AG04449 (cell line): Measurements from ENCODE around the gene LRRC15.

Source experiments
- CTCF ChIA-PET: fragments of 350-600 bp; formaldehyde crosslinking; extraction: SDS; loops from one replicate; lab custom pipeline; 2021; ENCODE audit warnings: antibody characterized with exemption; lab: Yijun Ruan, JAX
- POLR2A ChIA-PET: fragments of 400-600, 350-600 bp; formaldehyde crosslinking; extraction: SDS; loops from one replicate; lab custom pipeline; 2020; ENCODE audit warnings: antibody characterized with exemption, inconsistent platforms; lab: Yijun Ruan, JAX
- DNase-seq: peaks from one replicate; pipeline ENCODE4 v3.0.0-alpha.2; 2010; ENCODE audit warnings: low read depth, low spot score
- H3K4me3 ChIP-seq: 2 replicates; pipeline ENCODE4 v1.5.1; 2011; ENCODE audit warnings: low read depth, mild to moderate bottlenecking, control low read depth, low read length
- CTCF ChIP-seq: IDR thresholded peaks from one replicate; pipeline ENCODE4 v1.5.1; 2011; ENCODE audit warnings: mild to moderate bottlenecking, moderate library complexity, low read length, control low read depth, inconsistent platforms; ENCODE audit not compliant: insufficient read depth; ENCODE audit errors: missing control alignments

The LRRC15 gene

GRCh38 chr3:194379651-194380050 lies 10.1 kb upstream of the LRRC15 start:
- ChIA-PET POLR2A (no interaction called here), CTCF (interaction anchor here (1.4 to 2.5 kb wide), 3 partner anchors 9 to 35 kb away, joined by 3 to 16 read pairs (median 7); no protein-coding TSS in a partner anchor)
- DNase-seq: no peak
- no peak overlapping the region for H3K4me3 ChIP-seq
- no peak for TF ChIP-seq CTCF

- no peak overlapping the region for H3K4me3 ChIP-seq
- no peak for DNase-seq
- TF ChIP-seq CTCF: no peak
- ChIA-PET CTCF (interaction anchor here (1.4 to 2.5 kb wide), 3 partner anchors 10 to 34 kb away, joined by 3 to 16 read pairs (median 7); no protein-coding TSS in a partner anchor), POLR2A (no interaction called here)
Measured at GRCh38 chr3:194379231-194379630, 9.7 kb upstream of the LRRC15 start.

GRCh38 chr3:194377708-194378107 lies 8.2 kb upstream of the LRRC15 start:
- no peak for DNase-seq
- TF ChIP-seq CTCF: no peak
- POLR2A ChIA-PET: no interaction called here
- no peak overlapping the region for H3K4me3 ChIP-seq
- CTCF ChIA-PET: interaction anchor here (0.8 to 2.5 kb wide), 3 partner anchors 12 to 33 kb away, joined by 3 to 16 read pairs (median 3); no protein-coding TSS in a partner anchor

GRCh38 chr3:194376241-194376560 lies 6.7 kb upstream of the LRRC15 start:
- no peak overlapping the region for H3K4me3 ChIP-seq
- TF ChIP-seq CTCF: no peak
- ChIA-PET CTCF (no interaction called here), POLR2A (no interaction called here)
- DNase-seq: no peak

- POLR2A ChIA-PET: no interaction called here
- no peak for DNase-seq
- CTCF ChIA-PET: interaction anchor here (1.4 kb wide), 2 partner anchors 10 to 33 kb away, joined by 3 to 8 read pairs; no protein-coding TSS in a partner anchor
- TF ChIP-seq CTCF: no peak
- no peak overlapping the region for H3K4me3 ChIP-seq
Measured at GRCh38 chr3:194375473-194376240, 6.1 kb upstream of the LRRC15 start.

GRCh38 chr3:194374935-194375334 lies 5.4 kb upstream of the LRRC15 start:
- POLR2A ChIA-PET: no interaction called here
- CTCF ChIA-PET: interaction anchor here (1.4 kb wide), 2 partner anchors 11 to 32 kb away, joined by 3 to 8 read pairs; no protein-coding TSS in a partner anchor
- DNase-seq: no peak
- H3K4me3 ChIP-seq: no peak overlapping the region
- TF ChIP-seq CTCF: no peak
